ENCODE results near the gene MCF2. TPM values are rescaled to one million over a fixed set of nuclear protein-coding genes. Genes with fewer than 3 reads are reported as not detected.

The MCF2 gene
- total and polyA plus RNA-seq, 2 donors (not counting 1 experiment from before 2014, with no cell fraction given) = 0.39 to 0.54 TPM

DNA sequence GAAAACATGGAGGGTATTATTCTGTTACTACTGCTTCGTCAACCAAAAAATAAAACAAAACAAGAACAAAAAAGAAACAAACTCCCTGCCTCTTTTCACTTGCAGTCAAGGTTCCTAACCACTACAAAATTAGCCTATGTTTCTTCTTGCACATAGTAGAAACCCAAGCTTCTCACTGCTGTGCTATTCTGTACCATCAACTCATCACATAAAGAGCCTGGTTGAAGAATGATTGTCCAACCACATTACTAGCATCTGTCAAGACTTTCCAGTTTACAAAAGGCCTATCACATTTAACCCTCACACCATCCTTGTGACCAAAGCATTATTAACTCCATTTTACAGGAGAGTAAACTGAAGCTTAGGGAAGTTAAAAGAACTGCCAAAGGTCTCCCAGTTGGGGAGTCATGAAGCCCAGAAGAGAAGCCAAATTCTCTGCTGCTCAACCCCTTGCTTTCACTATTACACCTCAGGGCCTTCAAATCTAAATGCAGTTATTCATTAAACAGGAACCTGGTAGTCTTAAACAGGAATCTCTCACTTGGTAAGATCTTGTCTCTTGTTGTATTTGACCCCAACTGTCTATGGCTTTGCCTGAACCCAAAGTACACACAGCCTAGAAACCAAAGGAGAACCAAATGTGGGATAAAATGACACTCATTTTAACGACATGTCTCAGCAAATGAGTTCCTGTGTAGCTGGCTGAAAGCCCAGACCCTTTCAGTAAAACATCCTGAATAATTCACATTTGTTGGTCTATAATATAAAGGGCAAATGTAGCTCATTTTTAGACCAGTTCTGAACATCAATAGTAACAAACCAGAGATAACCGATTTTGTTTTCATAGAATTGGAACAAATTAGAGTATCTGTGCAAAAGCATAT lies 168.8 kb downstream of the MCF2 start:
- TF ChIP-seq CTCF (IDR thresholded peaks at IDR 0.05) (no peak), EZH2 (IDR thresholded peaks at IDR 0.05; ENCODE audit: borderline replicate concordance, insufficient read depth, low read depth, low read length, poor library complexity, severe bottlenecking) (no peak)
- CTCF ChIA-PET = no interaction called here
- Histone ChIP-seq H2AFZ (ENCODE audit: insufficient read depth, low read depth, low read length, poor library complexity, severe bottlenecking) (no peak overlapping the region), H3K4me3 (ENCODE audit: control extremely low read depth in 1 of 5, extremely low read depth in 1 of 5, insufficient read depth in 1 of 5, low read depth in 2 of 5, low read length in 4 of 5) (no peak overlapping the region), H3K4me1 (ENCODE audit: control insufficient read depth in 2 of 2, insufficient read depth in 2 of 2, low read length in 2 of 2) (no peaks in the 10 kb centered on the region), H3K9me3 (ENCODE audit: control extremely low read depth in 1 of 3, control insufficient read depth in 2 of 3, insufficient read depth in 1 of 3, low read length in 2 of 3) (no peaks in the 10 kb centered on the region), H3K27ac (ENCODE audit: low read length in 2 of 2) (no peak overlapping the region), H4K20me1 (ENCODE audit: control insufficient read depth, insufficient read depth, low read length, poor library complexity, severe bottlenecking) (no peaks in the 10 kb centered on the region), H3K79me2 (ENCODE audit: control insufficient read depth, insufficient read depth, low read length) (no peaks in the 10 kb centered on the region), H3K9ac (ENCODE audit: low read length) (no peak overlapping the region), H3K4me2 (replicated peaks; ENCODE audit: low read depth, low read length, poor library complexity, severe bottlenecking) (no peak overlapping the region), H3K36me3 (replicated peaks in 1 of 2; ENCODE audit: control extremely low read depth in 1 of 2, control insufficient read depth in 1 of 2, extremely low read depth in 1 of 2, insufficient read depth in 2 of 2, low read length in 1 of 2) (no peaks in the 10 kb centered on the region), H3K27me3 (replicated peaks in 1 of 4; ENCODE audit: control extremely low read depth in 1 of 4, control insufficient read depth in 3 of 4, insufficient read depth in 4 of 4, low read length in 3 of 4) (no peaks in the 10 kb centered on the region)
- POLR2A ChIA-PET = no interaction called here
- Mint-ChIP-seq H3K4me3 (no peak overlapping the region), H3K9me3 (ENCODE audit: insufficient read depth) (no peaks in the 10 kb centered on the region), H3K4me1 (no peaks in the 10 kb centered on the region), H3K27me3 (no peaks in the 10 kb centered on the region), H3K27ac (no peak overlapping the region)
- DNase-seq (no peak), ATAC-seq (ENCODE audit: low read depth) (no peak)
- no CpG with 5 or more reads among the region's 3 CpGs for WGBS (ENCODE audit: insufficient coverage)
- intact Hi-C loops (cut with micrococcal nuclease) = no loop called here

DNA sequence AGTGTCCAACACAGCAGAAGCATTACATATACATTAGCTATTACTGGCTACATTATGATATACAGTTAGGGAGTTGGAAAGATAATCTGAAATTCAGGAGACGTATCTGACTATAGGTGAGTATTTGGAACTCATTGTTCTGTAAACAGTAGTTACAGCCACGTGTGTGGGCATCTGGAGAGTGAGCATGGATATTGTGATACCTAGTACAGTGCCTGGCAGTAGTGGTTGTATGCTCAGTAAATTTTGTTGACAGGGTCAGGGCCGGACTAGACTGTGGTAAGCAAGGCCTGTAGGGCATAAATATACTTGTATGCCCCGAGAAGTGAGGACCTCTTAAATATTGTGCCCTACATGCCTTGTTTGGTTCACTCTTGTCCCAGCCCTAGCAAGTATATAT lies 174.5 kb downstream of the MCF2 start:
- Mint-ChIP-seq H3K27me3 (no peaks in the 10 kb centered on the region), H3K9me3 (ENCODE audit: insufficient read depth) (no peaks in the 10 kb centered on the region), H3K4me3 (no peak overlapping the region), H3K27ac (no peak overlapping the region), H3K4me1 (no peaks in the 10 kb centered on the region)
- TF ChIP-seq EZH2 (IDR thresholded peaks at IDR 0.05; ENCODE audit: borderline replicate concordance, insufficient read depth, low read depth, low read length, poor library complexity, severe bottlenecking) (no peak), CTCF (IDR thresholded peaks at IDR 0.05) (no peak)
- no peaks in the 10 kb centered on the region for H3K36me3 ChIP-seq (replicated peaks in 1 of 2; ENCODE audit: control extremely low read depth in 1 of 2, control insufficient read depth in 1 of 2, extremely low read depth in 1 of 2, insufficient read depth in 2 of 2, low read length in 1 of 2)
- intact Hi-C loops (cut with micrococcal nuclease) = no loop called here
- ChIA-PET POLR2A (no interaction called here), CTCF (no interaction called here)
- no peak overlapping the region for H3K27ac ChIP-seq (ENCODE audit: low read length in 2 of 2)
- H3K79me2 ChIP-seq (ENCODE audit: control insufficient read depth, insufficient read depth, low read length) = no peaks in the 10 kb centered on the region
- WGBS (ENCODE audit: insufficient coverage) = 80% methylated on average over 1 of the region's 4 CpGs
- H3K4me2 ChIP-seq (replicated peaks; ENCODE audit: low read depth, low read length, poor library complexity, severe bottlenecking) = no peak overlapping the region
- no peaks in the 10 kb centered on the region for H3K27me3 ChIP-seq (replicated peaks in 1 of 4; ENCODE audit: control extremely low read depth in 1 of 4, control insufficient read depth in 3 of 4, insufficient read depth in 4 of 4, low read length in 3 of 4)
- no peaks in the 10 kb centered on the region for H4K20me1 ChIP-seq (ENCODE audit: control insufficient read depth, insufficient read depth, low read length, poor library complexity, severe bottlenecking)
- H3K4me1 ChIP-seq (ENCODE audit: control insufficient read depth in 2 of 2, insufficient read depth in 2 of 2, low read length in 2 of 2) = no peaks in the 10 kb centered on the region
- no peak overlapping the region for H2AFZ ChIP-seq (ENCODE audit: insufficient read depth, low read depth, low read length, poor library complexity, severe bottlenecking)
- no peaks in the 10 kb centered on the region for H3K9me3 ChIP-seq (ENCODE audit: control extremely low read depth in 1 of 3, control insufficient read depth in 2 of 3, insufficient read depth in 1 of 3, low read length in 2 of 3)
- DNase-seq = no peak
- no peak overlapping the region for H3K4me3 ChIP-seq (ENCODE audit: control extremely low read depth in 1 of 5, extremely low read depth in 1 of 5, insufficient read depth in 1 of 5, low read depth in 2 of 5, low read length in 4 of 5)
- H3K9ac ChIP-seq (ENCODE audit: low read length) = no peak overlapping the region
- no peak for ATAC-seq (ENCODE audit: low read depth)
